ENCODE results near the gene PRMT3. TPM values are rescaled to one million over a fixed set of nuclear protein-coding genes. Genes with fewer than 3 reads are reported as not detected.

Gene PRMT3
- total RNA-seq, 2 experiments from 2014 or later = 14.9 to 15.6 TPM

DNA sequence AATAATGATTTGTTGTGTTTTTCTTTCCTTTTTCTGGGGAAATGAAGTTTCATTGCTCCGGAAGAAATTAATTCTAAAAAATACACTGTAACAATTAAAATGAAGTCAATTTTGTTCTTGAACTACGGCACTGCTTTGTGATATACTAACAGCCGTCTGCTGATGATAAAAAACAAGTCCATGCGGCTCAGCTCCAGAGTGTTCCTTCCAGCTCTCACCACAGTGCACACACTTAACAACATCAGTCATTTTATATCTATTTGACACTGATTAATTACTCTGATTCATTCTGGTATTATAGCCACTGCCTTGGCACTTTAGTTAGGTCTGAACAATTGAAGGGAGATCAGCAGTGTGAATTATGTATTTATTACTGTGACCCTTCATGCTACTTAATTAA lies 114.5 kb downstream of the PRMT3 start:
- no peak overlapping the region for H3K27ac Mint-ChIP-seq
- ChIA-PET POLR2A (no interaction called here), CTCF (interaction anchor here (1.1 kb wide), 1 partner anchor 8 kb away, joined by 3 read pairs; no protein-coding TSS in a partner anchor)
- no peaks in the 10 kb centered on the region for H3K27me3 Mint-ChIP-seq
- H3K4me1 Mint-ChIP-seq = peaks cover 6% of the 10 kb centered on the region
- H3K4me3 Mint-ChIP-seq = no peak overlapping the region
- DNase-seq = no peak
- H3K9me3 Mint-ChIP-seq = no peaks in the 10 kb centered on the region
- peaks cover 22% of the 10 kb centered on the region for H3K36me3 Mint-ChIP-seq (ENCODE audit: low read depth)

DNA sequence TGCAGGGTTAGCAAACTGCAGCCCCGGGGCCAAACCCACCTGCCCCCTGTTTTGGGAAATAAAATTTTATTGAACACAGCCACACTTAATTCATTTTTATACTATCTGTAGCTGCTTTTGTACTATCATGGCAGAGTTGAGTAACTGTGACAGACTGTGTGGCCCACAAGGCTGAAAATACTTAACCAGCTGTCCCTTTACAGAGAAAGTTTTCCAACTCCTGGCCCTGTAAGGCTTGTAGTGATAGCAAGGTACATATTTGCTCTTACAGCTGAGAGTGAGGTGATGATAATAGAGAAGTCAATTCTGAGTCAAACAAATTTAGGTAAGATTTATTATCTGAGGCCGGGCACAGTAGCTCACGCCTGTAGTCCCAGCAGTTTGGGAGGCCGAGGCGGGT lies 124.5 kb downstream of the PRMT3 start:
- H3K4me1 Mint-ChIP-seq = no peaks in the 10 kb centered on the region
- H3K9me3 Mint-ChIP-seq = no peaks in the 10 kb centered on the region
- H3K36me3 Mint-ChIP-seq (ENCODE audit: low read depth) = peaks cover 2% of the 10 kb centered on the region
- POLR2A ChIA-PET = interaction anchor here (1.1 kb wide), 1 partner anchor 14 kb away, joined by 4 read pairs; no protein-coding TSS in a partner anchor
- CTCF ChIA-PET = no interaction called here
- DNase-seq = no peak
- H3K27ac Mint-ChIP-seq = no peak overlapping the region
- no peak overlapping the region for H3K4me3 Mint-ChIP-seq
- H3K27me3 Mint-ChIP-seq = no peaks in the 10 kb centered on the region

DNA sequence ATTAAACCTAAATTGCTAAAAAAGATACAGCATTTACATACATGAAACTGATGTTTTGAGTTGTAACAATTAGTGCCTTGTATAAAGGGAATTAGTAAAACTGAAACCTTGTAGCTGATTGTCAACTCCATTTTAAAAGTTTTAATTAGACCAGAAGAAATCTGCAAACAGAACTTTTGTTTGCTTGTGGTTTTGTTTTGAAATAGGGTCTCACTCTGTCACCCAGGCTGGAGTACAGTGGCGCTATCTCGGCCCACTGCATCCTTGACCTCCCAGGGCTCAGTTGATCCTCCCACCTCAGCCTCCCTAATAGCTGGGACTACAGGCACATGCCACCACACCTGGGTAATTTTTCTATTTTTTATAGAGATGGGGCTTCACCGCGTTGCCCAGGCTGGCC lies 125.4 kb downstream of the PRMT3 start:
- Mint-ChIP-seq H3K27me3 (no peaks in the 10 kb centered on the region), H3K27ac (no peak overlapping the region), H3K4me3 (no peak overlapping the region), H3K9me3 (no peaks in the 10 kb centered on the region), H3K4me1 (no peaks in the 10 kb centered on the region), H3K36me3 (ENCODE audit: low read depth) (peaks cover 2% of the 10 kb centered on the region)
- ChIA-PET CTCF (no interaction called here), POLR2A (no interaction called here)
- DNase-seq = no peak

DNA sequence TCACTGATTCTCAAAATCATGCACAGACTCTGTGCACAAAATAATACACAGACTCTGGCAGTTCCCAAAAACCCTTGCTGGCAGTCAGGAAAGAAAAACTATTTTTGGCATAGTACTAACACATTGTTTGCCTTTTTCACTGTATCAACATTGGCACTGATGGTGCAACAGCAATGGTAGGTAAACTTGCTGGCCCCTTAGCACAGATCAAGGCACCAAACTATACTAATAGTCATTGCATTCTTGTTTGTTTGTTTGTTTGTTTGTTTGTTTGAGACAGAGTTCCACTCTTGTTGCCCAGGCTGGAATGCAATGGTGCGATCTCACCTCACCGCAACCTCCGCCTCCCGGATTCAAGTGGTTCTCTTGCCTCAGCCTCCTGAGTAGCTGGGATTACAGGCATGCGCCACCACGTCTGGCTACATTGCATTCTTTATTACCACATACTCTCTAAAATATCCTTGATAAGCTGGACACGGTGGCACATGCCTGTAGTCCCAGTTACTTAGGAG lies 130.9 kb downstream of the PRMT3 start:
- H3K27ac Mint-ChIP-seq = no peak overlapping the region
- DNase-seq = no peak
- no peak overlapping the region for H3K4me3 Mint-ChIP-seq
- no peaks in the 10 kb centered on the region for H3K36me3 Mint-ChIP-seq (ENCODE audit: low read depth)
- ChIA-PET CTCF (no interaction called here), POLR2A (no interaction called here)
- H3K27me3 Mint-ChIP-seq = peaks cover 4% of the 10 kb centered on the region
- no peaks in the 10 kb centered on the region for H3K9me3 Mint-ChIP-seq
- no peaks in the 10 kb centered on the region for H3K4me1 Mint-ChIP-seq

DNA sequence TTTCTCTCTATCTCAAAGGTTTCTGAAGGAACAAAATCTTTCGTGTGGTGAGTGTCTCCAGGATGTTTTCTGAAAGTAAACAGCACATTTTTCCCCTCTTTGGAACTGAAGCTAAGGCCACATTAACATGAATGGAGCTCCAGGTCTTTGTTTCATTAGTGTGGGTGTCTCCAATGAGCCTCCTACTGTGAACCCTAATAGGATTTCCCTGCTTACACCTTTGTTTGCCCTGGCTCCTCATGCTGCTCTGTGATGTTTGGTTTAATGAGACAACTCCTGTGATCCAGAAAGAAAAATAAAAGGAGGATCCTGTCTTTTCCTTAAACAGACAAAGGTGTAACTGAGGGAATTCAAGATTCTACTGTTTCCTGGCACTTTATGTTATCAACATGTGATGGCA lies 135.0 kb downstream of the PRMT3 start:
- CTCF ChIA-PET = no interaction called here
- Mint-ChIP-seq H3K27ac (no peak overlapping the region), H3K4me1 (no peaks in the 10 kb centered on the region), H3K27me3 (peaks cover 4% of the 10 kb centered on the region), H3K4me3 (no peak overlapping the region), H3K36me3 (ENCODE audit: low read depth) (no peaks in the 10 kb centered on the region), H3K9me3 (no peaks in the 10 kb centered on the region)
- DNase-seq = no peak
- POLR2A ChIA-PET = no interaction called here

DNA sequence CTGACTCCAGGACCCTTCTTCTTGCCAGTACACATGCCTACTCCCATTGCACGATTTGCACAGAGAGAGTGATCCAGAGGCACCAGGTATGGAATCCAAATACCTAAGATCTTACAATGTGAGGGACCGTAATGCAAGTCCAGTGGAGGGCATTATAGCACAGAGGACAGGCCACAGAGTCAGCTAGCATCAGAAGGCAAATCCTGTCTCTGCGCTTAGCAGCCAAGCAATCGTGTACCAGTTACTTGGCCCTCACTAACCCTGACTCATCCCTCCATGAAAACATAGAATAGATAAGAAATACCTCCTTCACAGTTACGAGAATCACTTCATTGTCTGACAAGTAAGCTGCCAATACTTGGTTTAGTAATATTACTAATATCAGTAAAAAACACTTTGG lies 142.2 kb downstream of the PRMT3 start:
- H3K27me3 Mint-ChIP-seq = no peaks in the 10 kb centered on the region
- no peaks in the 10 kb centered on the region for H3K36me3 Mint-ChIP-seq (ENCODE audit: low read depth)
- H3K9me3 Mint-ChIP-seq = no peaks in the 10 kb centered on the region
- H3K4me1 Mint-ChIP-seq = no peaks in the 10 kb centered on the region
- ChIA-PET CTCF (no interaction called here), POLR2A (no interaction called here)
- no peak overlapping the region for H3K27ac Mint-ChIP-seq
- no peak for DNase-seq
- no peak overlapping the region for H3K4me3 Mint-ChIP-seq

DNA sequence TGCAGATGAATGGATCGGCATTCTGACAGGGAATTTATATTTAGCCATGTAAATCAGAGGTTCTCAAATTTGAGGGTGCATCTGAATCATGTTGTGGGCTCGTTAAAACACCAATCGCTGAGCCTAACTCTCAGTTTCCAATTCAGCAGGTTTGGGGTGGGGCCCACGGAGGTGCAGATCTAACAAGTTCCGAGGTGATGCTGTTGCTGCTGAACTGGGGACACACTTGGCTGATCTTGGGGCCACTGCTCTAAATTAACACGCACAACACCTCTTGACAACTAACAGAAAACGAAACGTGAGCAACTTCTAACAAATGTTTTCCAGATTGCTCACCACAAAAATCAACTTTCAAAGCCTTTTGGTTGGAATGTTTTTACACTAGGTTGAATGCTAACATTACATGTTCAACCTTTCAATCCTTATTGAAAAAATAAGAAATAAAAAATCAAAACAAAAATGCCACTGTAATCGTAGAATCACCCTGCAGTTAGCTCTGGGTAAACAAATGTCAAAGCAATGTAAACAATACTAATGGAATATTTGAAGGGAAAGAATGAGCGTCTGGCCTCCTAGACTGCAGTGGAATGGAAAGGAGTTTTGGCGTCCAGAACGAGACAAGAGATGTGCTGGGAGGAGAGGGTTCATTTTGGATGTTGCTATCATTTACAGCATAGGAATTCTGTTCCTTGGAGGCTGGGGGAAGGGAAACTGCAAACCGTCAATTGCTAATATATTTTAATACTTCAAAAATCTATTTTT lies 143.6 kb downstream of the PRMT3 start:
- no peaks in the 10 kb centered on the region for H3K27me3 Mint-ChIP-seq
- no peak overlapping the region for H3K27ac Mint-ChIP-seq
- H3K4me1 Mint-ChIP-seq = no peaks in the 10 kb centered on the region
- POLR2A ChIA-PET = no interaction called here
- no peaks in the 10 kb centered on the region for H3K36me3 Mint-ChIP-seq (ENCODE audit: low read depth)
- DNase-seq = no peak
- CTCF ChIA-PET = no interaction called here
- no peak overlapping the region for H3K4me3 Mint-ChIP-seq
- no peaks in the 10 kb centered on the region for H3K9me3 Mint-ChIP-seq

DNA sequence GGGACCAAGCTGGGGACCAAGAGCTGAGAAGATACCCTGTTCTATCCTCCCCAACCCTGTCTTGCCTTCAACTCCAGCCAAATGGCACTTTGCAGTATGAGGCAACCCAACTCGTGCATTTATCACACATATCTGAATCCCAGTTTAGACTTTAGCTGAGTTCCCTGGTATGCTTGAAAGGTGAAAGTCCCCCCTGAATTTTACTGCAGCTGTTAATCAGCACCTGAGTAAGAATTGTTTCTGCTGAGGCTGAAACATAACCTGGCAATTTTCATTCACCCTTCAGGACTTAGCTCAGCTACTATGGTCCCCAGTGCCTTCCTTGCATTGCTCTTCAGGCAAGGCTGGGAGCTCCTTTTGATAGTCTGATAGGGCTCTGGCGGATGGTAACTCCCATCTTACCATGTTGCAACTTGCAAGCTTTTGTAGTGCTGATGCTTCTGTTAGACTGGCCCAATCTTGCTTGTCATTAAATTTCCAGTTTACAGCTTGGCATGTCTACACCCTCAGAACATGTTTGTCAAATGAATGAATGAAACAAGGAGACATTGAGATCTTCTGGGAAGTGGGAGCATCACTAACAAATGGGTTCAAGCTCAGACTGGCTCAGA lies 147.9 kb downstream of the PRMT3 start:
- H3K27me3 Mint-ChIP-seq = peaks cover 2% of the 10 kb centered on the region
- no peak overlapping the region for H3K4me3 Mint-ChIP-seq
- no peaks in the 10 kb centered on the region for H3K36me3 Mint-ChIP-seq (ENCODE audit: low read depth)
- POLR2A ChIA-PET = no interaction called here
- DNase-seq = no peak
- no peaks in the 10 kb centered on the region for H3K4me1 Mint-ChIP-seq
- H3K9me3 Mint-ChIP-seq = peaks cover 4% of the 10 kb centered on the region
- no peak overlapping the region for H3K27ac Mint-ChIP-seq
- CTCF ChIA-PET = no interaction called here

DNA sequence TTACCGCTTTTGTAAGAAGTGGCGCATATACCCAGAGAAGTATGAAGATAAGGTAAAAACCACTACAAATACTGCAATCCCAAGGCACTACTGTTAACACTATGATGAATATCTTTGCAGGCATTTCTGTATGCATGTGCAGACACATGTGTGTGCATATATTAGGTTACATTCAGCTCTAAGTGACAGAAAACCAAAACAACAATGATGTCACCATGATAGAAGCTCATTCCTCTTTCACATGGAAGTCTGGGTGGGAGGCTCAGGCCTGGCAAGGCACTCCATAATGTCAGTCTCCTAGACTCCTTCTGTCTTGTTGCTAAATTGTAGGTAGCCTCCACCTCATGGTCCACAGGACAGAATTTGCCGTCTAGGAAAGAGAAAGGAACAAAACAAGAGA lies 148.8 kb downstream of the PRMT3 start:
- Mint-ChIP-seq H3K27me3 (peaks cover 3% of the 10 kb centered on the region), H3K4me1 (no peaks in the 10 kb centered on the region), H3K36me3 (ENCODE audit: low read depth) (no peaks in the 10 kb centered on the region), H3K27ac (no peak overlapping the region), H3K4me3 (no peak overlapping the region), H3K9me3 (peaks cover 4% of the 10 kb centered on the region)
- POLR2A ChIA-PET = no interaction called here
- CTCF ChIA-PET = no interaction called here
- DNase-seq = no peak

DNA sequence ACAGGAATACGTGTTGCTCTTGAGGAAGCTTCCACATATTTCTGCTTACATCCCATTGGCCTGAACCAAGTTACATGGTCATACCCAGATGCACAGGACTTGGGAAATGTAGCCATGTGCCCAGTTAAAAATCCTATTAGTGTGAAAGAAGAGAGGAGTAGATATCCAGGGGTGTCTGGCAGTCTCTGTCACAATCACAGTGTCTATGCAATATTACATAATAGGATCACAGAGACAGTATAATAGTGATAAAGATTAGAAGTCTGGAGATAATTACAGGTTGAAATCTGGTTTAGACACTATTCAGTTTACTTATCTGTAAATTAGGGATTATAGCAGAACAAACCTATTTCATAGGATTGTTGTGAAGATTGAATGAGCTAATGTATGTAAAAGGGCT lies 149.3 kb downstream of the PRMT3 start:
- Mint-ChIP-seq H3K4me1 (no peaks in the 10 kb centered on the region), H3K27ac (no peak overlapping the region), H3K27me3 (peaks cover 5% of the 10 kb centered on the region), H3K36me3 (ENCODE audit: low read depth) (no peaks in the 10 kb centered on the region), H3K9me3 (peaks cover 4% of the 10 kb centered on the region), H3K4me3 (no peak overlapping the region)
- no peak for DNase-seq
- CTCF ChIA-PET = no interaction called here
- POLR2A ChIA-PET = no interaction called here

DNA sequence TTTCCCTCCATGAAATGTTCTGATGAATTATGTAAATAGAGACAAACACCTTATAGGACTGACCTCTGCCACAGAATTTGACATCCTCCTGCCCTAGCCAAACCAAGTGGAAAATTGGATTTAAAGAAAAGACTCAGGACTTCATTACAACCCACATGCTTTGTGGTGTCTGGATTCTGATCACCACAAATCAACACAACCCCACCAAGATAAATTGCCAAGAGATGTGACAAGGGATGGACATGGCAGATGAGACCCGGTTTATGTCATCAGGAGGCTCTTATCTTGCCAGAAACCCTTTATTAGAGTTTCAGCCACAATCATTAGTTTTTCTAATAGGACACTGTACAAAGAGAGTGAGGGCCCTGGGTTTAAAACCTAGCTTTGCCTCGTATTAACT lies 154.0 kb downstream of the PRMT3 start:
- POLR2A ChIA-PET = no interaction called here
- Mint-ChIP-seq H3K27me3 (peaks cover 3% of the 10 kb centered on the region), H3K4me1 (no peaks in the 10 kb centered on the region), H3K9me3 (peaks cover 4% of the 10 kb centered on the region), H3K4me3 (no peak overlapping the region), H3K36me3 (ENCODE audit: low read depth) (no peaks in the 10 kb centered on the region), H3K27ac (no peak overlapping the region)
- DNase-seq = no peak
- CTCF ChIA-PET = no interaction called here

DNA sequence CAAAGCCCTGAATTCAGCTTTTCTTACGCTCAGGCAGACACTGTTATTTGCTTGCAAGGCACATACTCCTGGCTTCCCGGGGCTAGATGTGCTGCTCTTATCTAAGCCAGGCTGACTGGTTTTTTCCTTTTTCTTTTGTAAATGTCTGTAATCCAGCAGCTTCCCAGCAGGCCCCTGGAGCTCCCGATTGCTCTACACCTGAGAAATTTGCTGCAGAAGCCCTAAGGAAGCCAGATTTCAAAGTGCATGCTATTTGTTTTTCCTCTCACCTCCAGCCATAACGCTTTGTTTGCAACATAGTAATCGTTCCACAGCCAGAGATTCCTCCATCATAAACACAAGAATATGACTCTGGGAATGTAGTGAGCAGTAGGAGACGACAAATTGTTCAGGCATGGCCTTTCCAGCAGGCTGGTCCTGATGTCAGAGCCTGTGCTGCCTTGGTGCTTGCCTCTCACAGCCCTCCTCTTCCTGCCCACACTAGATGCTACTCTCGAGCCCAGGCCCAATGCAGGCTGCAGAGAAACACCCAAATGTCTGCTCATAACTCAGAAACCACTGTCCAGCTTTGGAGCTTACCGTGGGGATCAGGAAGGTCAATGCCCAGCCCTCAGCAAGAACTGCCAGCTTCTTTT lies 157.2 kb downstream of the PRMT3 start:
- no peaks in the 10 kb centered on the region for H3K4me1 Mint-ChIP-seq
- H3K4me3 Mint-ChIP-seq = no peak overlapping the region
- no peak overlapping the region for H3K27ac Mint-ChIP-seq
- no peaks in the 10 kb centered on the region for H3K9me3 Mint-ChIP-seq
- no peak for DNase-seq
- POLR2A ChIA-PET = no interaction called here
- H3K27me3 Mint-ChIP-seq = peaks cover 3% of the 10 kb centered on the region
- H3K36me3 Mint-ChIP-seq (ENCODE audit: low read depth) = no peaks in the 10 kb centered on the region
- CTCF ChIA-PET = no interaction called here

DNA sequence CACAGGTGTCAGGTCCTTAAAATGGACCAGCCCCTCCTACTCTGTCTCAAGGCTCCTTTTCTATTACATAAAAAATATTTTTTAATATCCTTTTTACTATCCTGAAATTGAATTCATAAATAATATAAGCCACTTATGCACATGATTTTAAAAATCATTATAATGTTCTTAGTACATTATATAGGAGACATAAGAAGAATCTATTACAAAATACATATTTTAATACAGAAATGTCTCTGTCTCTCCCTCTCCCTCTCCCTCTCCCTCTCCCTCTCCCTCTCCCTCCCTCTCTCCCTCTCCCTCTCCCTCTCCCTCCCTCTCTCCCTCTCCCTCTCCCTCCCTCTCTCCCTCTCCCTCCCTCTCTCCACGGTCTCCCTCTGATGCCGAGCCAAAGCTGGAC lies 159.9 kb downstream of the PRMT3 start:
- Mint-ChIP-seq H3K27me3 (no peaks in the 10 kb centered on the region), H3K36me3 (ENCODE audit: low read depth) (no peaks in the 10 kb centered on the region), H3K27ac (no peak overlapping the region), H3K4me1 (no peaks in the 10 kb centered on the region), H3K9me3 (no peaks in the 10 kb centered on the region), H3K4me3 (no peak overlapping the region)
- ChIA-PET CTCF (no interaction called here), POLR2A (no interaction called here)
- DNase-seq = no peak

DNA sequence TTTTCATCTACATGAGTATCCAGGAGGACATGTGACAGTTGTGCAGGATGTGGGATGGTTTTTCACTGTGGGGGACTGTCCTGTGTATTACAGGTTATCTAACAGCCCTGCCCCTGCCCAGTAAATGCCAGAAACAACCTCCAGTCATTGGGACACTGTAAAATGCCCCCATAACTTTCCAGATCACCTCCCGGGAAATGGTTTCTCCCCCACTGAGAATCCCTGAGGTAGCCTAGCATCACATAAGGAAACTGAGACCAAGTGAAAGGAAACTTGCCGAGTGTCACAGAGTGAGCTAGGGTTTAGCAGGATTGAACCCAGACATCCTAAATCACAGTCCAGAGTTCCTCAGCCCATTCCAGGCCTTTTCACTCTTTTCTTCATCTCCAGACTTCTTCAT lies 163.6 kb downstream of the PRMT3 start:
- CTCF ChIA-PET = no interaction called here
- no peak for DNase-seq
- no peak overlapping the region for H3K4me3 Mint-ChIP-seq
- H3K36me3 Mint-ChIP-seq (ENCODE audit: low read depth) = no peaks in the 10 kb centered on the region
- H3K9me3 Mint-ChIP-seq = peaks cover 1% of the 10 kb centered on the region
- H3K27ac Mint-ChIP-seq = no peak overlapping the region
- H3K4me1 Mint-ChIP-seq = no peaks in the 10 kb centered on the region
- POLR2A ChIA-PET = no interaction called here
- H3K27me3 Mint-ChIP-seq = peaks cover under 1% of the 10 kb centered on the region
